ENCODE measurements around the gene TMPRSS12. TPM values are rescaled to one million over a fixed set of nuclear protein-coding genes. Genes with fewer than 3 reads are reported as not detected.

TMPRSS12 gene
- total RNA-seq, 1 experiment from 2014 or later = not detected

DNA sequence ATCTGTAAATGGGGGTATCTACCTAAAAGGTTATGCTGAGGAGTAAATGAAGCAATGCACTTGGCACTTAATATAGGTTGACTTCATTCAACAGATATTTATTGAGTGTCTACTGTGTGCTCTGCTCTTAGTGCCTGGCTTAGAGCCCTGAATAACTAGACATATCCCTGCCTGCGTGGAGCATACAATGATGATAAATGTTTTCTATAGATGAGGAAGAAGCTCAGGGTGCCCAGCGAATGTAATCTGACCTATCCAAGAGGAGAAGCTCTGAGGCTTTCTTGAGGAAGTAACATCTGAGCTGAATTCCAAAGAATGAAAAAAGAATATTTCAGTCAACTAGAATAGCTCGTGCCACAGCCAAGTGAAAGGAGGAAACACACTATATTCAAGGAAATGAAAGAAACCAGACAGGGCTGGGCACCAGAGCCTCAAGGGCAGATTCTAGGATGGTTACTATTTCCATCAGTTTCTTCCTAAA lies 91.7 kb downstream of the TMPRSS12 start:
- ChIA-PET CTCF (no interaction called here), POLR2A (no interaction called here)
- H3K9me3 ChIP-seq (ENCODE audit: control insufficient read depth, insufficient read depth, low read depth, low read length) = no peaks in the 10 kb centered on the region
- in situ Hi-C loops (cut with HindIII; ENCODE audit: low pct_unique_long_range_greater_than_20kb, low sequenced_read_pairs) = no loop called here
- 0 out of 2 replicates have a peak, but pooled peaks cover 2% of the 10 kb centered on the region for H3K27me3 ChIP-seq (ENCODE audit: control insufficient read depth, insufficient read depth, low read length)
- ATAC-seq = no peak
- DNase-seq (ENCODE audit: low read depth, low spot score) = no peak
- intact Hi-C loops (cut with micrococcal nuclease; ENCODE audit: unreplicated experiment) = no loop called here
- H3K4me3 ChIP-seq (ENCODE audit: low read depth in 2 of 2, low read length in 2 of 2) = no peak overlapping the region
- no TSS peak for BruUV-seq (replicated peaks)
- no peaks in the 10 kb centered on the region for H3K36me3 ChIP-seq (ENCODE audit: control insufficient read depth, insufficient read depth, low read length)
- H3K27ac ChIP-seq (ENCODE audit: low read length) = no peak overlapping the region
- TF ChIP-seq CTCF (IDR thresholded peaks at IDR 0.05) = no peak
- no peak for TF ChIP-seq SIN3A (IDR thresholded peaks at IDR 0.05; ENCODE audit: borderline replicate concordance, insufficient read depth, low read depth, low read length)
- TF ChIP-seq TCF7L2 (IDR thresholded peaks at IDR 0.05; ENCODE audit: low read depth, low read length) = no peak
- TF ChIP-seq POLR2AphosphoS5 (IDR thresholded peaks at IDR 0.05; ENCODE audit: low read depth, low read length) = no peak
- TF ChIP-seq REST (IDR thresholded peaks at IDR 0.05; ENCODE audit: insufficient read depth in 1 of 2, low read depth in 2 of 2, low read length in 1 of 2) = no peak
- no peaks in the 10 kb centered on the region for H3K4me1 ChIP-seq (ENCODE audit: control insufficient read depth, insufficient read depth, low read length)

GRCh38 chr12:50934981-50935807 lies 92.5 kb downstream of the TMPRSS12 start:
- no peak for ATAC-seq

More at GRCh38 chr12:50934981-50935807, 92.5 kb downstream of the TMPRSS12 start:
- no peaks in the 10 kb centered on the region for H3K36me3 ChIP-seq (ENCODE audit: control insufficient read depth, insufficient read depth, low read length)
- H3K9me3 ChIP-seq (ENCODE audit: control insufficient read depth, insufficient read depth, low read depth, low read length) = no peaks in the 10 kb centered on the region
- no peak overlapping the region for H3K4me3 ChIP-seq (ENCODE audit: low read depth in 2 of 2, low read length in 2 of 2)
- ChIA-PET POLR2A (no interaction called here), CTCF (no interaction called here)
- TF ChIP-seq CTCF (IDR thresholded peaks at IDR 0.05) (no peak), REST (IDR thresholded peaks at IDR 0.05; ENCODE audit: insufficient read depth in 1 of 2, low read depth in 2 of 2, low read length in 1 of 2) (no peak), TCF7L2 (IDR thresholded peaks at IDR 0.05; ENCODE audit: low read depth, low read length) (no peak), POLR2AphosphoS5 (IDR thresholded peaks at IDR 0.05; ENCODE audit: low read depth, low read length) (no peak), SIN3A (IDR thresholded peaks at IDR 0.05; ENCODE audit: borderline replicate concordance, insufficient read depth, low read depth, low read length) (no peak)
- H3K4me1 ChIP-seq (ENCODE audit: control insufficient read depth, insufficient read depth, low read length) = no peaks in the 10 kb centered on the region
- in situ Hi-C loops (cut with HindIII; ENCODE audit: low pct_unique_long_range_greater_than_20kb, low sequenced_read_pairs) (no loop called here), intact Hi-C loops (cut with micrococcal nuclease; ENCODE audit: unreplicated experiment) (no loop called here)
- no peak for DNase-seq (ENCODE audit: low read depth, low spot score)
- H3K27me3 ChIP-seq (ENCODE audit: control insufficient read depth, insufficient read depth, low read length) = 0 out of 2 replicates have a peak, but pooled peaks cover 2% of the 10 kb centered on the region
- BruUV-seq (replicated peaks) = no TSS peak
- H3K27ac ChIP-seq (ENCODE audit: low read length) = no peak overlapping the region
